ENCODE results near the gene LHFPL6. TPM values are rescaled to one million over a fixed set of nuclear protein-coding genes. Genes with fewer than 3 reads are reported as not detected.
A peak's percentile ranks its signal among the peaks of the same experiment; 100 is the strongest.

LHFPL6 gene
- total and polyA plus RNA-seq, 5 donors from 2014 or later = 0.20 to 0.42 TPM; not detected in 3

GRCh38 chr13:39336207-39336606 is 266.8 kb downstream of the LHFPL6 start:
- H3K27me3 ChIP-seq (ENCODE audit: control insufficient read depth, insufficient read depth, low read length) = no peaks in the 10 kb centered on the region
- Mint-ChIP-seq H3K27ac (no peak overlapping the region), H3K4me3 (no peak overlapping the region), H3K4me1 (no peaks in the 10 kb centered on the region), H3K9me3 (peaks cover 0 to 4% (median 0%) of the 10 kb centered on the region in 7 donors), H3K27me3 (no peaks in the 10 kb centered on the region), H3K36me3 (no peaks in the 10 kb centered on the region)
- no peaks in the 10 kb centered on the region for H3K36me3 ChIP-seq (ENCODE audit: control insufficient read depth, insufficient read depth, low read length)
- ATAC-seq (ENCODE audit: low read depth in 2 of 2) = no peak
- no peak overlapping the region for H3K4me3 ChIP-seq (ENCODE audit: low read depth, low read length)
- H3K27ac ChIP-seq (ENCODE audit: insufficient read depth, low read length, poor library complexity, severe bottlenecking) = no peak overlapping the region
- H3K9me3 ChIP-seq (ENCODE audit: control insufficient read depth in 2 of 2, low read length in 2 of 2) = no peaks in the 10 kb centered on the region
- no peaks in the 10 kb centered on the region for H3K4me1 ChIP-seq (ENCODE audit: control insufficient read depth, insufficient read depth, low read length, poor library complexity, severe bottlenecking)
- no peak for DNase-seq

DNA sequence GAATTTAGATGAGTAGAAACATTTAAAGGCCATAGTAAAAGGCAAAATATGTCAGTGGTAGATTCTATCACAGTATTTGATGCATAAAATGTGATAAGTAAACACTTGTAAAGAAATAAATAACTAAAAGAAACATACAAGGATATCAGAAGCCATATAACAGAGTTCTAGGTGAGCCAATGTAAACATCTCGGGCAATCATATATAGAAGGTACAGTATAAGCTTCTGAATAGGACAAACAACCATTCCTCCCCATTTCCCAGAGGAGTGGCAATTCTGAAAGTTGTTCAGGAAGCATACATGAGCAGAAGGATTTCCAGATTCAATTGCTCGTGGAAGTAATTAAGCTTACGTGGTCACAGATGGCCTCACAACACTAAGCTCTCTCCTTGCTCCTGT is 267.3 kb downstream of the LHFPL6 start:
- H3K9me3 ChIP-seq (ENCODE audit: control insufficient read depth in 2 of 2, low read length in 2 of 2) = no peaks in the 10 kb centered on the region
- ATAC-seq (ENCODE audit: low read depth in 2 of 2) (no peak), DNase-seq (no peak)
- no peak overlapping the region for H3K27ac ChIP-seq (ENCODE audit: insufficient read depth, low read length, poor library complexity, severe bottlenecking)
- Mint-ChIP-seq H3K4me3 (no peak overlapping the region), H3K27ac (no peak overlapping the region), H3K4me1 (no peaks in the 10 kb centered on the region), H3K9me3 (peaks cover 0 to 4% (median 0%) of the 10 kb centered on the region in 7 donors), H3K36me3 (no peaks in the 10 kb centered on the region), H3K27me3 (no peaks in the 10 kb centered on the region)
- no peaks in the 10 kb centered on the region for H3K36me3 ChIP-seq (ENCODE audit: control insufficient read depth, insufficient read depth, low read length)
- H3K4me1 ChIP-seq (ENCODE audit: control insufficient read depth, insufficient read depth, low read length, poor library complexity, severe bottlenecking) = no peaks in the 10 kb centered on the region
- no peaks in the 10 kb centered on the region for H3K27me3 ChIP-seq (ENCODE audit: control insufficient read depth, insufficient read depth, low read length)
- H3K4me3 ChIP-seq (ENCODE audit: low read depth, low read length) = no peak overlapping the region

DNA sequence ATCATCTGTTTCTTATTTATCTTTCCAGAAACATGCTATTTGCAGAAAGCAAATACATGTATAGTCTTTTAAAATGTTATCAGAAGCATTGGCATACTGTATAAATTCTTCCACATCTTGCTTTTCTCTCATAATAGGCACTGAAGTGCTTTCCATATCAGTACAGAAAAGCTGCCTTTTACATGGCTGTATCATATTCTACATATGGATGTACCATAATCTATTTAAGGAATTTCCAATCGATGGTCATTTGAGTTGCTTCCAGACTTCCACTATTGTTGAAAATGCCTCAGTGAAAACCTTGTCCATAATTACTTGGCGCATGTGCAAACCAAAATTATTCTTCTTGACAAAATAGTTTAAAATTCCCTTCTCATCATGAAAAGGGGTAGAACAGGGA is 272.5 kb downstream of the LHFPL6 start:
- Histone ChIP-seq H3K27me3 (ENCODE audit: control insufficient read depth, insufficient read depth, low read length) (no peaks in the 10 kb centered on the region), H3K27ac (ENCODE audit: insufficient read depth, low read length, poor library complexity, severe bottlenecking) (no peak overlapping the region), H3K9me3 (ENCODE audit: control insufficient read depth in 2 of 2, low read length in 2 of 2) (no peaks in the 10 kb centered on the region), H3K4me3 (ENCODE audit: low read depth, low read length) (no peak overlapping the region), H3K36me3 (ENCODE audit: control insufficient read depth, insufficient read depth, low read length) (no peaks in the 10 kb centered on the region), H3K4me1 (ENCODE audit: control insufficient read depth, insufficient read depth, low read length, poor library complexity, severe bottlenecking) (no peaks in the 10 kb centered on the region)
- H3K4me3 Mint-ChIP-seq = no peak overlapping the region
- H3K4me1 Mint-ChIP-seq = no peaks in the 10 kb centered on the region
- no peaks in the 10 kb centered on the region for H3K27me3 Mint-ChIP-seq
- no peak for ATAC-seq (ENCODE audit: low read depth in 2 of 2)
- H3K36me3 Mint-ChIP-seq = no peaks in the 10 kb centered on the region
- DNase-seq = no peak
- no peak overlapping the region for H3K27ac Mint-ChIP-seq
- peaks cover 0 to 4% (median 2%) of the 10 kb centered on the region in 7 donors for H3K9me3 Mint-ChIP-seq

GRCh38 chr13:39329182-39329639 is 273.8 kb downstream of the LHFPL6 start:
- no peak overlapping the region for H3K27ac ChIP-seq (ENCODE audit: insufficient read depth, low read length, poor library complexity, severe bottlenecking)
- H3K27me3 ChIP-seq (ENCODE audit: control insufficient read depth, insufficient read depth, low read length) = no peaks in the 10 kb centered on the region
- DNase-seq = no peak
- H3K4me1 ChIP-seq (ENCODE audit: control insufficient read depth, insufficient read depth, low read length, poor library complexity, severe bottlenecking) = no peaks in the 10 kb centered on the region
- no peak overlapping the region for H3K4me3 ChIP-seq (ENCODE audit: low read depth, low read length)
- no peak for ATAC-seq (ENCODE audit: low read depth in 2 of 2)
- H3K9me3 Mint-ChIP-seq = peaks cover 0 to 4% (median 3%) of the 10 kb centered on the region in 7 donors
- no peaks in the 10 kb centered on the region for H3K36me3 ChIP-seq (ENCODE audit: control insufficient read depth, insufficient read depth, low read length)
- no peaks in the 10 kb centered on the region for H3K9me3 ChIP-seq (ENCODE audit: control insufficient read depth in 2 of 2, low read length in 2 of 2)
- H3K36me3 Mint-ChIP-seq = no peaks in the 10 kb centered on the region
- no peaks in the 10 kb centered on the region for H3K27me3 Mint-ChIP-seq
- no peaks in the 10 kb centered on the region for H3K4me1 Mint-ChIP-seq
- no peak overlapping the region for H3K4me3 Mint-ChIP-seq
- no peak overlapping the region for H3K27ac Mint-ChIP-seq

DNA sequence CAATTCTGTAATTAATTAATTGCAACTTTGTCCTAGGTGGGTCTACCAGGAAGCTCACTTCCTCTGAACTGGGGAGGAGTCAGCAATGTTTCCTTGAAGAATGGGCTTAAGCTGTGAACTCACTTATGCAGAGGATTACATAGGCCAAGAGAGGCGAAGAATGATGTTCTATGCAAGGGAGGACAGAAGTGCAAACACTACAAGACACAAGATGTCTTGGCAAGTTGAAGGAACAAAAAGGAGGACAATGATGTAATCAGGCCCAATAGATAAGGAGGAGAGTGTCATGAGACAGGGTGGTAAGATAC is 275.9 kb downstream of the LHFPL6 start:
- no peak for ATAC-seq (ENCODE audit: low read depth in 2 of 2)
- Mint-ChIP-seq H3K4me3 (no peak overlapping the region), H3K9me3 (peaks cover 0 to 4% (median 2%) of the 10 kb centered on the region in 7 donors), H3K27ac (no peak overlapping the region), H3K27me3 (peaks cover 2% of the 10 kb centered on the region), H3K36me3 (no peaks in the 10 kb centered on the region), H3K4me1 (no peaks in the 10 kb centered on the region)
- H3K27me3 ChIP-seq (ENCODE audit: control insufficient read depth, insufficient read depth, low read length) = no peaks in the 10 kb centered on the region
- H3K4me1 ChIP-seq (ENCODE audit: control insufficient read depth, insufficient read depth, low read length, poor library complexity, severe bottlenecking) = no peaks in the 10 kb centered on the region
- no peaks in the 10 kb centered on the region for H3K36me3 ChIP-seq (ENCODE audit: control insufficient read depth, insufficient read depth, low read length)
- no peaks in the 10 kb centered on the region for H3K9me3 ChIP-seq (ENCODE audit: control insufficient read depth in 2 of 2, low read length in 2 of 2)
- no peak overlapping the region for H3K4me3 ChIP-seq (ENCODE audit: low read depth, low read length)
- no peak for DNase-seq
- no peak overlapping the region for H3K27ac ChIP-seq (ENCODE audit: insufficient read depth, low read length, poor library complexity, severe bottlenecking)

DNA sequence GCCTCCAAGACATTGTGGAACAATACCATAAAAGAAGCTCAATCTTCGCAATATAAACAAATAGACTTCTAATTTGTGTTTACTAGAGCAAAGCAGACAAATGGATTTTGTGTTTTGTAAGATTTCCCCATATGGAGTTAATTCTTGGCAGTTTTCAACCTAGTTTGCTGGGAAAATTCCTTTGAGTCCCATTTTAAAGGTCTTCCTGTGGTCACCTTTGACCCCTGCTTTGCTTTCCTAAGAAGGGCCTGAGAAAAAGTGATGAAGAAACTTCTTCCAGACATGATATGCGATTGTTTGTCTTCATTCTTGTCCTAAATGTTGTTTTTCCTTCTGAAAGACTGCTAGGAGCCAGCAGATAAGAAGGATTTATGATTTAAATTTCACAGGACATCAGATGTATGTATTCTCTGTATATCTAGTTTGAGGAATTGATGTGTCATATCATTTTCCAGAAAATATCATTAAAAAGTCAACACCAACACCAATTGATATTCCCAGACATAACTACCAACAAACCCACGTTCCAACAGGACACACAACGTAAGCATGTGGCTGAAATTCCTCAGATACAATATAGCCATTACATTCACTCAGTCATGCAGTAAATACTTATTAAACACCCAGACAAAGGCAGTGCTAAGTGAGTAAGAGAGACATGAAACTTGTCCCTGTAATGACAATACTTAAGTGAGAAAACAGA is 276.4 kb downstream of the LHFPL6 start:
- Mint-ChIP-seq H3K4me3 (no peak overlapping the region), H3K27me3 (peaks cover 6% of the 10 kb centered on the region), H3K4me1 (no peaks in the 10 kb centered on the region), H3K36me3 (no peaks in the 10 kb centered on the region), H3K9me3 (peaks cover 0 to 4% (median 2%) of the 10 kb centered on the region in 7 donors), H3K27ac (no peak overlapping the region)
- Histone ChIP-seq H3K27ac (ENCODE audit: insufficient read depth, low read length, poor library complexity, severe bottlenecking) (no peak overlapping the region), H3K27me3 (ENCODE audit: control insufficient read depth, insufficient read depth, low read length) (no peaks in the 10 kb centered on the region), H3K36me3 (ENCODE audit: control insufficient read depth, insufficient read depth, low read length) (no peaks in the 10 kb centered on the region), H3K4me1 (ENCODE audit: control insufficient read depth, insufficient read depth, low read length, poor library complexity, severe bottlenecking) (no peaks in the 10 kb centered on the region), H3K9me3 (ENCODE audit: control insufficient read depth in 2 of 2, low read length in 2 of 2) (no peaks in the 10 kb centered on the region), H3K4me3 (ENCODE audit: low read depth, low read length) (no peak overlapping the region)
- no peak for DNase-seq
- ATAC-seq (ENCODE audit: low read depth in 2 of 2) = no peak

DNA sequence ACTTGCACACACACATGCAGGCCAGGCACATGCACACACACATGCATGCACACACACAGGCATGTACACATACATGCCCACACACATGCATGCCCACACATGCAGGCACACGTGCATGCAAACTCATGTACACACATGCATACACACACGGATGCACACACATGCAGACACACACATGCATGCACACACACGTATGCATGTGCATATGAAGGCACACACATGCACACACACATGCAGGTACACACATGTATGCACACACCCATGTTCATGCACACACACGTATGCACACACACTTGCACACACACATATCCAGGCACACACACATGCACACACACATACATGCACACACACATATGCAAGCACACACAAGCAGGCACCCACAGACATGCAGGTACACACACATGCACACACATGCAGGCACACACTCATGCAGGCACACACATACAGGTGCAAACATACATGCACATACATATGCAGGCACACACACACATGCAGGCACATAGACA is 278.1 kb downstream of the LHFPL6 start:
- Mint-ChIP-seq H3K4me1 (no peaks in the 10 kb centered on the region), H3K27me3 (peaks cover 6% of the 10 kb centered on the region), H3K9me3 (peaks cover 0 to 3% (median 0%) of the 10 kb centered on the region in 7 donors), H3K27ac (peak overlapping the region in 1 of 3 donors; percentile 22), H3K36me3 (no peaks in the 10 kb centered on the region), H3K4me3 (no peak overlapping the region)
- DNase-seq = no peak
- H3K9me3 ChIP-seq (ENCODE audit: control insufficient read depth in 2 of 2, low read length in 2 of 2) = no peaks in the 10 kb centered on the region
- ATAC-seq (ENCODE audit: low read depth in 2 of 2) = no peak
- H3K4me3 ChIP-seq (ENCODE audit: low read depth, low read length) = no peak overlapping the region
- no peak overlapping the region for H3K27ac ChIP-seq (ENCODE audit: insufficient read depth, low read length, poor library complexity, severe bottlenecking)
- H3K27me3 ChIP-seq (ENCODE audit: control insufficient read depth, insufficient read depth, low read length) = no peaks in the 10 kb centered on the region
- H3K36me3 ChIP-seq (ENCODE audit: control insufficient read depth, insufficient read depth, low read length) = no peaks in the 10 kb centered on the region
- H3K4me1 ChIP-seq (ENCODE audit: control insufficient read depth, insufficient read depth, low read length, poor library complexity, severe bottlenecking) = no peaks in the 10 kb centered on the region

Data from CD4-positive, CD25-positive, alpha-beta regulatory T cell (primary cell).